ACC112 (cell line): Measurements from ENCODE around the gene CDH23.

Experiments used
- H2AFZ ChIP-seq: fragments of 200-600 bp; sonication (generic); one replicate; pipeline ENCODE4 v1.6.0; 2017; ENCODE audit warnings: antibody characterized with exemption, low read length; ENCODE audit not compliant: unreplicated experiment
- H3K27ac ChIP-seq: fragments of 200-600 bp; sonication (generic); 2 replicates; pipeline ENCODE4 v1.5.1; 2014; ENCODE audit warnings: low read depth, mild to moderate bottlenecking, antibody characterized with exemption, low read length, moderate library complexity
- H3K27me3 ChIP-seq: fragments of 200-600 bp; sonication (generic); 2 replicates; pipeline ENCODE4 v1.6.1; 2014; ENCODE audit warnings: mild to moderate bottlenecking, antibody characterized with exemption, low read length, moderate library complexity, mixed read lengths; ENCODE audit not compliant: insufficient read depth
- H3K36me3 ChIP-seq: fragments of 200-600 bp; sonication (generic); 2 replicates; pipeline ENCODE4 v1.6.1; 2016; ENCODE audit warnings: mild to moderate bottlenecking, antibody characterized with exemption, low read length, moderate library complexity, mixed read lengths; ENCODE audit not compliant: insufficient read depth
- H3K4me1 ChIP-seq: fragments of 200-600 bp; sonication (generic); one replicate; pipeline ENCODE4 v1.6.1; 2016; ENCODE audit warnings: low read length, mixed read lengths; ENCODE audit not compliant: insufficient read depth, unreplicated experiment, control insufficient read depth
- H3K4me3 ChIP-seq: fragments of 200-600 bp; sonication (generic); 2 replicates; pipeline ENCODE4 v1.5.1; 2014; ENCODE audit warnings: mild to moderate bottlenecking, low read depth, low read length
- H3K79me2 ChIP-seq: fragments of 200-600 bp; sonication (generic); one replicate; pipeline ENCODE4 v1.6.0; 2016; ENCODE audit warnings: low read length; ENCODE audit not compliant: control insufficient read depth, unreplicated experiment, insufficient read depth

CDH23 gene

DNA sequence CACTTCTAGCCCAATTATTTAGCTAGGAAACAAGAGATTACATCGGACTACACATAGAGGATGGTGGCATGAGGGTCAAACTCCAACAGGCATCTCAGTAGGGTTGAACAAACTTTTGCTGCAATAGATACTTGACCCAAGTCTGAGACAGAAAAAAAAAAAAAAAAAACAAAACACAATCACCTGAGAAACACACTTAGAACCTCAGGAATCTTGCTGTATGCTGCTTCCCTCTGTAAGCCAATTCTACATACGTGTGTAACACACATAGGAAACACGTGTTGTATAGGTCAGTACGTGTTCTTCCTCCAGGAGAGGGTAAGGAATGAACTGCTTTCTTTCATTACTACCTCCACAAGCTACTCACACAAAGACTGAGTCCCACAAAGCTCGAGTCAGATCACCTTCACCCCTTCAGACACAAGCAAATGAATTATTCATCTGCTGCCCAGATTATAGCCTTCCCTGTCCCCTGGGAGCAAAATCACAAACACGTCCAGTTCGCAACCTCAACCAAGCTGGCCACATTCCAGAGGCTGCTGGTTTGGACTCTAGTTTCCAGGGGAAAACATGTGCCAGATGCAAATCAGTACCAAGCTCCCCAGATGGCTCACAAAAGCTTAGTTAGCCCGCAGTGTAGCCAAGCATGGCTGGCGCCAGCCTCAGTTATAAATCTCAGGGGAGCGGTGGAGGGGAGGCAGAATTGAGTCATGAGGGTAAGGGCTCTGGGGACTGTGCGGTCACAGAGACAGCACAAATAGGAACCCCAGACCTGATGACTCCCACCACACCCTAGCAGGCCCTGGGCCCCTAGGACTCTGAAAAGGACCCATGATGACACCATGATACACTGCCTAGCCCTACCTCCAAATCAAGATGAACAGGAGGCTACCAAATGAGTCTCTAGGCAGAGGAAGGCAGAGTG is 439.2 kb downstream of the CDH23 start:
- Histone ChIP-seq H3K4me1 (peaks cover 71% of the 10 kb centered on the region), H3K27ac (peak overlapping the region; percentile 94)

DNA sequence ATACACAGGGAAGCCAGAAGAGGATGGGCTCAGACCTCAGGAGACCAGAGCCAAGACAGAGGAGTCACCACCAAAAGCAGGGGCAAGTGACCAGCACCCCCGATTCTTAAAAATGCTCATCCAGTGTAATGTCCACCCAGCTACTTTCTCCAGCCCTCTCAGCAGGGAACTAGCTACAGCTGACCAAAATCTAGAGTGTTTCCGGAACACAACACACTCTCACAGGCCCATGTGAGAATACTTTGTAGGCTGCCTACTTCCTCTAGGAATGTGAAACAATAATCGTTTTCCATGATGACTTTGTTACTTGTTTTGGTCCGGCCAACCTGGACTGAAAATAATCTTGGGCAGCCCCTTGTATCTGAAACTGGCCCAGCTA is 439.9 kb downstream of the CDH23 start:
- Histone ChIP-seq H3K79me2 (peaks cover 86% of the 10 kb centered on the region), H2AFZ (no peak overlapping the region), H3K4me3 (0 out of 2 replicates have a peak overlapping the region, but pooled peaks have one; percentile 30), H3K27me3 (no peaks in the 10 kb centered on the region), H3K36me3 (no peaks in the 10 kb centered on the region), H3K4me1 (peaks cover 73% of the 10 kb centered on the region), H3K27ac (peak overlapping the region; percentile 94)

More for the DNA sequence above, 439.2 kb downstream of the CDH23 start:
- H3K27me3 ChIP-seq = no peaks in the 10 kb centered on the region
- no peak overlapping the region for H2AFZ ChIP-seq
- peak overlapping the region; percentile 40 for H3K4me3 ChIP-seq
- peaks cover 86% of the 10 kb centered on the region for H3K79me2 ChIP-seq
- H3K36me3 ChIP-seq = peaks cover 6% of the 10 kb centered on the region

DNA sequence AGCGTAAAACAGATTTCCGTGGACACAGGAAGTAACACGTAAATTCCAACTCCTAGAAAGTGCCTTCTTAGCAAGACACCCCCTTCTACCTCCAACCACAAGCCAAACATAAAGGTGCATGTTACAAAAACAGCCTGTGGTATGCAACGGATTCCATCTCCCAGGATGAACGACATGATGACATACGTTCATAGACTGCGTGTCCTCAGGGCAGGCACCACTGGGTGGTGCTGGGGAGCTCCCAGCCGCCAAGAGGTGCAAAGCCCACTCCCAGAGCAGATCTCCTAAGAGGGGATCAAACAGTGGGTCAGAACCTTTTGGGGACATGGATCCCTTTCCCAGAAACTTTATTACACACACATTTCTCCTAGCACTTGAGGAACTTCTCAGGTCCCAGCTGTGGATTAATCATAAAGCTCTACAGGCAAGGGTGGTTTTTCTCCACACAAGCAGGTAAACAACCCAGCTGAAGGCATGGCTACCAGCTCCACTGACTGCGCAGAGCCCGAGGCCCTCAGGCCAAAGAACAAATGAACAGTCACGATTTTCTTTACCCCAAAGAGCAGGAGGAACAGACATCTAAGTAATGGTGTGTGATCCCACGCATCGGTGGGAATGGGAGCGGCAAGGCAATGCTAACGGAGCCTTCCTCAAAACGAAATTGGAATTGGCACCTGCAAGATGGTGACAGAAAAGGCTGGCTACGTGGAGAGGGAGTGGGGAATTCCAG is 440.5 kb downstream of the CDH23 start:
- H3K36me3 ChIP-seq = no peaks in the 10 kb centered on the region
- H3K79me2 ChIP-seq = peaks cover 86% of the 10 kb centered on the region
- H3K27me3 ChIP-seq = no peaks in the 10 kb centered on the region
- H3K4me3 ChIP-seq = no peak overlapping the region
- H2AFZ ChIP-seq = no peak overlapping the region
- H3K27ac ChIP-seq = peak overlapping the region; percentile 94
- peaks cover 66% of the 10 kb centered on the region for H3K4me1 ChIP-seq

GRCh38 chr10:71838264-71839211 is 441.8 kb downstream of the CDH23 start:
- Histone ChIP-seq H3K27ac (peak overlapping the region; percentile 94), H2AFZ (no peak overlapping the region), H3K36me3 (no peaks in the 10 kb centered on the region), H3K27me3 (no peaks in the 10 kb centered on the region), H3K79me2 (peaks cover 88% of the 10 kb centered on the region), H3K4me1 (peaks cover 62% of the 10 kb centered on the region), H3K4me3 (peak overlapping the region; percentile 20)

- H2AFZ ChIP-seq = no peak overlapping the region
- no peak overlapping the region for H3K4me3 ChIP-seq
- H3K4me1 ChIP-seq = peaks cover 57% of the 10 kb centered on the region
- no peaks in the 10 kb centered on the region for H3K36me3 ChIP-seq
- H3K27me3 ChIP-seq = no peaks in the 10 kb centered on the region
- peak overlapping the region; percentile 94 for H3K27ac ChIP-seq
- peaks cover 89% of the 10 kb centered on the region for H3K79me2 ChIP-seq
These were observed 443.6 kb downstream of the CDH23 start for GRCh38 chr10:71840177-71840957.

GRCh38 chr10:71840958-71841335 is 444.2 kb downstream of the CDH23 start:
- peaks cover 90% of the 10 kb centered on the region for H3K79me2 ChIP-seq
- no peak overlapping the region for H2AFZ ChIP-seq
- H3K27ac ChIP-seq = peak overlapping the region; percentile 94; the same call in 1 of the 2 replicates
- no peak overlapping the region for H3K4me3 ChIP-seq
- no peaks in the 10 kb centered on the region for H3K36me3 ChIP-seq
- H3K4me1 ChIP-seq = peaks cover 51% of the 10 kb centered on the region
- no peaks in the 10 kb centered on the region for H3K27me3 ChIP-seq

- Histone ChIP-seq H2AFZ (no peak overlapping the region), H3K36me3 (no peaks in the 10 kb centered on the region), H3K27me3 (no peaks in the 10 kb centered on the region), H3K4me3 (no peak overlapping the region), H3K79me2 (peaks cover 94% of the 10 kb centered on the region), H3K27ac (no peak overlapping the region), H3K4me1 (peaks cover 38% of the 10 kb centered on the region)
These were observed 445.7 kb downstream of the CDH23 start for GRCh38 chr10:71842422-71842821.

DNA sequence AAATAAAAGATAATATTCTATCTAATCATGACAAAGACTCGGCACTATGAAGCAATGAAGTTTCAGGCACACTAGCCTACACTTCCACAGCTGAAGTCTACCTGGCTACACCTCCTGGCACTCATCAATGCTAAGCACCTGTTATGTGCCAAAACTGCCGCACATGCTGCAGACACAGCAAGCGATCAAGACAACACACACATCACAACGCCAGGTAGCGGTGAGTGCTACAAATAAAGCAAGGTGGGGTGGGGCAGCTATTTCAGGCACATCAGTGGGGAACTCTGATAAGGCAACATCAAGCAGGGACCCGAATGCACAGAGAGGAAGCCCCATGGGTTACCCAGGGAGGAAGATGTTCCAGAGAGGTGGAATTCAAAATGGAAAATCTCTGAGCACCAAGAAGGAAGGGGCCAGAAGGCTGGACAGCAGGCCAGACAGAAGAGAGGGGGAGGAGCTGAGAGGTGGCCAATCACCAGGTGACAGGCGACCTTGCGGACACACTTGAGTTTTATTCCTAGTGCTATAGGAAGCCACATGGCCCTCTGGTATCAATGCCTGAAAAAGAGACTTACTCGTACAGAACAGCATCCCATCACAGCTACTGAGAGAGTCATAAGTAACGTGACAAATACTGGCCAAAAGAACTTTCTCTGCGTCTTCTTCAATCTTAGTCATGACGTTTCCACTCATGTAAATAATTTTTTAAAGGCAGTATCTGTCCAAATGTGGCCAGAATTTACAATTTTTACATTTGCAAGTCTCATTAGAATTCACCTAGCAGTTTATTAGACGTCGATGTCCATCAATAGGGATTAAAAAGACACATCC is 446.4 kb downstream of the CDH23 start:
- no peaks in the 10 kb centered on the region for H3K36me3 ChIP-seq
- H3K79me2 ChIP-seq = peaks cover 94% of the 10 kb centered on the region
- no peak overlapping the region for H3K4me3 ChIP-seq
- H3K27ac ChIP-seq = no peak overlapping the region
- H2AFZ ChIP-seq = no peak overlapping the region
- H3K27me3 ChIP-seq = no peaks in the 10 kb centered on the region
- peaks cover 35% of the 10 kb centered on the region for H3K4me1 ChIP-seq

DNA sequence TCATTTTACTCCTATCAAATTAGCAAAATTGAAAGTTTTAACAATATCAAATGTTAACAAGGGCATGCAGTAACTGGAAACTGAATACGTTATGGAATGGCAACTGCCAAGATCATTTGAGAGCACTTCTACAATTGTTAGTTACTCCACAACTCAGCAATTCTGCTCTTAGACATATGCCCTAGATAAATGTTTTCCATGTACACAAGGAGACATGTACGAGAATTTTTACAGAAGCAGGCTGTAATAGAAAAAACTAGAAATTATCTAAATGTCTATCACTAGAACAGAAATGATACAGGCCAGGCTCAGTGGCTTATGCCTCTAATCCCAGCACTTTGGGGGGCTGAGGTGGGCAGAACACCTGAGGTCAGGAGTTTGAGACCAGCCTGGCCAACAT is 447.4 kb downstream of the CDH23 start:
- Histone ChIP-seq H3K79me2 (peaks cover 94% of the 10 kb centered on the region), H2AFZ (no peak overlapping the region), H3K36me3 (no peaks in the 10 kb centered on the region; the same call in 1 of the 2 replicates), H3K27ac (no peak overlapping the region), H3K4me1 (peaks cover 35% of the 10 kb centered on the region), H3K27me3 (no peaks in the 10 kb centered on the region), H3K4me3 (no peak overlapping the region)
